AG04450 (cell line): Measurements from ENCODE around the gene SCAI. TPM values are rescaled to one million over a fixed set of nuclear protein-coding genes. Genes with fewer than 3 reads are reported as not detected.
"Not testable (repeated sequence)": the region's sequence is repeated elsewhere in the genome, so short reads cannot be mapped to it uniquely, and the experiment has no call there.

ENCODE experiments used
- CTCF ChIA-PET: fragments of 300-600, 350-600 bp; formaldehyde crosslinking; extraction: SDS; loops from one replicate; lab custom pipeline; 2022; ENCODE audit warnings: antibody characterized with exemption, inconsistent platforms; lab: Charles Lee
- POLR2A ChIA-PET: fragments of 350-600 bp; formaldehyde crosslinking; extraction: SDS; loops from one replicate; lab custom pipeline; 2021; ENCODE audit warnings: antibody characterized with exemption, inconsistent platforms; lab: Yijun Ruan, JAX
- DNase-seq: peaks from one replicate; pipeline ENCODE4 v3.0.0-alpha.2; 2011; ENCODE audit warnings: low read depth, low spot score
- H3K27ac ChIP-seq: one replicate; pipeline ENCODE4 v1.5.1; 2012; ENCODE audit warnings: low read depth, low read length, control low read depth
- H3K27me3 ChIP-seq: one replicate; pipeline ENCODE4 v1.6.0; 2012; ENCODE audit warnings: low read length; ENCODE audit not compliant: control insufficient read depth, insufficient read depth
- H3K4me3 ChIP-seq: 2 replicates; pipeline ENCODE4 v1.5.1; 2011; ENCODE audit warnings: mild to moderate bottlenecking, low read depth, low read length, control low read depth
- H3K9me3 ChIP-seq: 2 replicates; pipeline ENCODE4 v1.5.1; 2012; ENCODE audit warnings: low read length; ENCODE audit not compliant: control insufficient read depth, insufficient read depth
- polyA plus RNA-seq: library from polyadenylated mRNA; depleted of rRNA; stranded (reverse); fragments of >200 nt; gene quantifications from 2 replicates; pipeline ENCODE4 v1.2.3, GENCODE V29; 2011
- TF ChIP-seq, protein P1 (sequence below): IDR thresholded peaks from 2 replicates; pipeline ENCODE4 v1.5.1; 2011; ENCODE audit warnings: low read depth, low read length, control low read depth, inconsistent platforms

Gene SCAI
- polyA plus RNA-seq, 1 experiment: 13.9 TPM

- ChIA-PET POLR2A (interaction anchor here (0.6 to 1.2 kb wide), 2 partner anchors 192 to 307 kb away, joined by 3 read pairs; partner anchors contain the start of gene HSPA5), CTCF (no interaction called here)
- TF ChIP-seq, protein P1, sequence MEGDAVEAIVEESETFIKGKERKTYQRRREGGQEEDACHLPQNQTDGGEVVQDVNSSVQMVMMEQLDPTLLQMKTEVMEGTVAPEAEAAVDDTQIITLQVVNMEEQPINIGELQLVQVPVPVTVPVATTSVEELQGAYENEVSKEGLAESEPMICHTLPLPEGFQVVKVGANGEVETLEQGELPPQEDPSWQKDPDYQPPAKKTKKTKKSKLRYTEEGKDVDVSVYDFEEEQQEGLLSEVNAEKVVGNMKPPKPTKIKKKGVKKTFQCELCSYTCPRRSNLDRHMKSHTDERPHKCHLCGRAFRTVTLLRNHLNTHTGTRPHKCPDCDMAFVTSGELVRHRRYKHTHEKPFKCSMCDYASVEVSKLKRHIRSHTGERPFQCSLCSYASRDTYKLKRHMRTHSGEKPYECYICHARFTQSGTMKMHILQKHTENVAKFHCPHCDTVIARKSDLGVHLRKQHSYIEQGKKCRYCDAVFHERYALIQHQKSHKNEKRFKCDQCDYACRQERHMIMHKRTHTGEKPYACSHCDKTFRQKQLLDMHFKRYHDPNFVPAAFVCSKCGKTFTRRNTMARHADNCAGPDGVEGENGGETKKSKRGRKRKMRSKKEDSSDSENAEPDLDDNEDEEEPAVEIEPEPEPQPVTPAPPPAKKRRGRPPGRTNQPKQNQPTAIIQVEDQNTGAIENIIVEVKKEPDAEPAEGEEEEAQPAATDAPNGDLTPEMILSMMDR: no peak
- Histone ChIP-seq H3K27me3 (no peaks in the 10 kb centered on the region), H3K4me3 (no peak overlapping the region), H3K9me3 (no peaks in the 10 kb centered on the region), H3K27ac (no peak overlapping the region)
- peak; percentile 29 for DNase-seq
These were observed 209.0 kb downstream of the SCAI start for GRCh38 chr9:124934290-124934689.

DNA sequence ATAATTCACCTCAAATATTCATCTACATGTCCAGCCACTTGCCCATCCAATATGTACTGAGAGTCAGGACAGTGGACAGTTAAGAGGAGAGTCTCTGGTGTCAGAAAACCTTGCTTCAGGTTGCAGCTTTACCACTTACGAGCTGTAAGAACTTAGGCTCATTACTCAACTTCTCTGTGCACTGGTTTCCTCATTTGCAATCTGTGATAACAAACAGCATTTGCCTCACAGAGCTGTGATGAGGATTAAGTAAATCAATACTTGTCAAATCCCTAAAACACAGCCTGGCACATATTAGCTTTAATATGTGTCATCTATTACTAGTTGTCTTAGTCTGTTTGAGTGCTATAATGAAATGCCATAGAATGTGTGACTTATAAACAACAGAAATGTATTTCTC is 211.0 kb downstream of the SCAI start:
- no peak overlapping the region for H3K27ac ChIP-seq
- TF ChIP-seq, protein P1: no peak
- no peaks in the 10 kb centered on the region for H3K27me3 ChIP-seq
- H3K9me3 ChIP-seq: no peaks in the 10 kb centered on the region
- CTCF ChIA-PET: no interaction called here
- DNase-seq: no peak
- POLR2A ChIA-PET: no interaction called here
- no peak overlapping the region for H3K4me3 ChIP-seq

DNA sequence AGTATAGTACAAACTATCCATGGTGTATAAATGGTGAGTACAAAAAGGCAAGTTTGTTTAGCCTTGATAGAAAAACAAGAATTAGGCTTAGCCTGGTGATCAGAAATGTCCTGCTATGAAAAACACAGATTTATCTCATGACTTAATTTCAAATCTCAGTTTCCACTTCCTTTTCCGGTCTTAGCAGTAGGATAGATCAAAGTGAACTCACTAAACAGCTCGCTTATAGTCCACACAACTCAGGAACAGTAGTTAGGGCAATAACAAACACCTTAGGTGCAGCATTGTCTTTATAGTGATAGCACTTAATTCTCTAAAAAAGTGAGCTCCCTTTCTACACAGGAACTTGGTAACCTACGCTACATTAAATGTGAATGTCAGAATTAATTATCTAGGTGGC is 213.9 kb downstream of the SCAI start:
- ChIA-PET POLR2A (no interaction called here), CTCF (interaction anchor here (0.8 to 1.2 kb wide), 2 partner anchors 35 to 153 kb away, joined by 3 to 4 read pairs; partner anchors contain the start of gene OLFML2A)
- TF ChIP-seq, protein P1: no peak
- Histone ChIP-seq H3K9me3 (no peaks in the 10 kb centered on the region), H3K27me3 (no peaks in the 10 kb centered on the region), H3K27ac (no peak overlapping the region), H3K4me3 (no peak overlapping the region)
- DNase-seq: no peak

DNA sequence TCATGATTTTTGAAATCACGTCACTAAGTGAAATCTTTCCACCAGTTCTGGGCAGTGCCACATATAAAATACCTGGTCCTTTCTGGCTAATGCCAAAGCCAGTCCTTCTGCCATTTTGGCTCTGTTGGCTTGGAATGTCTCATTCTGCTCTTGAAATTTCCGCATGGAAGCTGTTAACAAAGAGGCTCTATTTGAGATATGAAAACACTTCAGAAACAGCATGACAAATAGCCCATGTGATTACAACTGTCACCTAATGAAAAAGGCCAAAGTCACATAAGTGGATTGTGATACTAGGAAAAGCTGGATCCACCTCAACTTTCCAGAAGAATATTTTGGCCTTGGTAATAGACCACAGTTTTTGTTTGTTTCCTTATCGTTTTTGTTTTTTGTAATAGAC is 215.2 kb downstream of the SCAI start:
- CTCF ChIA-PET: no interaction called here
- TF ChIP-seq, protein P1: no peak
- POLR2A ChIA-PET: no interaction called here
- no peak overlapping the region for H3K27ac ChIP-seq
- no peak for DNase-seq
- H3K27me3 ChIP-seq: no peaks in the 10 kb centered on the region
- no peak overlapping the region for H3K4me3 ChIP-seq
- no peaks in the 10 kb centered on the region for H3K9me3 ChIP-seq

GRCh38 chr9:124920394-124920793 is 222.9 kb downstream of the SCAI start:
- H3K4me3 ChIP-seq, DNase-seq, H3K27ac ChIP-seq, CTCF ChIA-PET, POLR2A ChIA-PET, H3K9me3 ChIP-seq, H3K27me3 ChIP-seq: not testable (repeated sequence)
